ENCODE results near the gene SSR1. TPM values are rescaled to one million over a fixed set of nuclear protein-coding genes. Genes with fewer than 3 reads are reported as not detected.

SSR1 gene
- polyA plus RNA-seq, 1 donor from 2014 or later = 53.0 TPM

DNA sequence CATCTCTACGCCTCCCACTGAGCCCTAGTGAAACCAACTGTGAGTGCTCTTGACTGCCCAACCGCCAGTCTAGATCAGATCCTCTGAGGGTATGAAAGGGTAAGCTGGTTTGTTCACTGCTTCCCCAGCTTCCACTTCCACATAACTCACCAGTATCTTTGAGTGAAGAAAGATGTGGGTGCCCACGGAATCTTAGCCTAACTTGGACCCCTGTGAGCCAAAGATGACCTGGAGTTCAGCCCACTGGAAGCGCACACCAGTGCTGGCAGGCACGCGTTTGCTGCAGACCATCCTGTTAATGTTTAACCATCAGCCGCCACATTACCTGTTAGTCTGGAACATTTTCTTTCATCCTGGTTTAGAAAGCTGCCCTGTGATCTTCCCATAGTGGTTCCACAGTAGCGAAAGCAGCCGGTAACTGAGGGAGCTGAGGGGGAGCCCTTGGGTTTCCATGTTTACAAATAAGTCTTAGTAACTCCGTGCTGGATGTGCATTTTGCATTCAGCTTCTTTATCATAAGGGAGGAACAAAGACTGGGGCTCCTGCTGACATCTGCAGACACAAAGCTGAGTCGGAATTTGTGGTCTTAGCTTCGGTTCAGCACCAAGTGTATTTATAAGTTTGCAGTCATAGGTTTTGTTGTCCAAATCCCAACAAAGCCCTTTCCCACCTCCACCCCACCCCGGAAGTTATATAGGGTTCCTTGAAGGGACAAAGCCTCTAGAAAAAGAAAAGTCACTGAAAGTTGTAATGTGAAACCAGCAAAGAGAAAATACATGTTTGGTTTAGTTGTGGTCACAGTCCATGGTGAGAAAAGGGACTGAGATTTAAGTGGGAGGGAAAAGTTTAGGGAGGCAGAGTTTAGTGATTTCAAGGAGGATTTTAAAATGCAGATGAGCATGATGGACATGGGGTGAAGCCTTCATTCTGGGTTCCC lies 71.0 kb downstream of the SSR1 start:
- no peak overlapping the region for H3K27ac ChIP-seq (ENCODE audit: low read length)
- no peaks in the 10 kb centered on the region for H3K27me3 ChIP-seq (ENCODE audit: insufficient read depth, low read depth, low read length)
- no peaks in the 10 kb centered on the region for H3K79me2 ChIP-seq (replicated peaks; ENCODE audit: insufficient read depth, low read length)
- H3K9me3 ChIP-seq (ENCODE audit: low read length) = no peaks in the 10 kb centered on the region
- no peak overlapping the region for H2AFZ ChIP-seq (ENCODE audit: low read depth, low read length)
- H3K4me3 ChIP-seq (ENCODE audit: low read length) = no peak overlapping the region
- H3K36me3 ChIP-seq (ENCODE audit: insufficient read depth, low read length) = no peaks in the 10 kb centered on the region
- no peaks in the 10 kb centered on the region for H4K20me1 ChIP-seq (ENCODE audit: insufficient read depth)
- H3F3A ChIP-seq (ENCODE audit: insufficient read depth, low read length, poor library complexity, severe bottlenecking) = no peaks in the 10 kb centered on the region
- TF ChIP-seq SMC3 (conservative IDR thresholded peaks at IDR 0.05; ENCODE audit: poor library complexity) = no peak
- no peak for TF ChIP-seq RAD21 (conservative IDR thresholded peaks at IDR 0.05)
- no peak for TF ChIP-seq MXI1 (conservative IDR thresholded peaks at IDR 0.05; ENCODE audit: poor library complexity, severe bottlenecking)
- TF ChIP-seq, protein P1, sequence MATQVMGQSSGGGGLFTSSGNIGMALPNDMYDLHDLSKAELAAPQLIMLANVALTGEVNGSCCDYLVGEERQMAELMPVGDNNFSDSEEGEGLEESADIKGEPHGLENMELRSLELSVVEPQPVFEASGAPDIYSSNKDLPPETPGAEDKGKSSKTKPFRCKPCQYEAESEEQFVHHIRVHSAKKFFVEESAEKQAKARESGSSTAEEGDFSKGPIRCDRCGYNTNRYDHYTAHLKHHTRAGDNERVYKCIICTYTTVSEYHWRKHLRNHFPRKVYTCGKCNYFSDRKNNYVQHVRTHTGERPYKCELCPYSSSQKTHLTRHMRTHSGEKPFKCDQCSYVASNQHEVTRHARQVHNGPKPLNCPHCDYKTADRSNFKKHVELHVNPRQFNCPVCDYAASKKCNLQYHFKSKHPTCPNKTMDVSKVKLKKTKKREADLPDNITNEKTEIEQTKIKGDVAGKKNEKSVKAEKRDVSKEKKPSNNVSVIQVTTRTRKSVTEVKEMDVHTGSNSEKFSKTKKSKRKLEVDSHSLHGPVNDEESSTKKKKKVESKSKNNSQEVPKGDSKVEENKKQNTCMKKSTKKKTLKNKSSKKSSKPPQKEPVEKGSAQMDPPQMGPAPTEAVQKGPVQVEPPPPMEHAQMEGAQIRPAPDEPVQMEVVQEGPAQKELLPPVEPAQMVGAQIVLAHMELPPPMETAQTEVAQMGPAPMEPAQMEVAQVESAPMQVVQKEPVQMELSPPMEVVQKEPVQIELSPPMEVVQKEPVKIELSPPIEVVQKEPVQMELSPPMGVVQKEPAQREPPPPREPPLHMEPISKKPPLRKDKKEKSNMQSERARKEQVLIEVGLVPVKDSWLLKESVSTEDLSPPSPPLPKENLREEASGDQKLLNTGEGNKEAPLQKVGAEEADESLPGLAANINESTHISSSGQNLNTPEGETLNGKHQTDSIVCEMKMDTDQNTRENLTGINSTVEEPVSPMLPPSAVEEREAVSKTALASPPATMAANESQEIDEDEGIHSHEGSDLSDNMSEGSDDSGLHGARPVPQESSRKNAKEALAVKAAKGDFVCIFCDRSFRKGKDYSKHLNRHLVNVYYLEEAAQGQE (IDR thresholded peaks at IDR 0.05; ENCODE audit: borderline replicate concordance) = no peak
- no peak for TF ChIP-seq POLR2AphosphoS5 (IDR thresholded peaks at IDR 0.05)
- no peak for TF ChIP-seq EZH2 (IDR thresholded peaks at IDR 0.05; ENCODE audit: borderline replicate concordance, insufficient read depth, low read length, poor library complexity, severe bottlenecking)
- TF ChIP-seq TAF1 (IDR thresholded peaks at IDR 0.05; ENCODE audit: low read depth) = no peak
- TF ChIP-seq EP300 (conservative IDR thresholded peaks at IDR 0.05; ENCODE audit: poor library complexity, severe bottlenecking) = no peak
- no peak overlapping the region for H3K9ac ChIP-seq (ENCODE audit: low read length)
- H3K4me2 ChIP-seq (ENCODE audit: low read length) = no peak overlapping the region
- no peaks in the 10 kb centered on the region for H3K9me2 ChIP-seq (ENCODE audit: insufficient read depth, low read length)

DNA sequence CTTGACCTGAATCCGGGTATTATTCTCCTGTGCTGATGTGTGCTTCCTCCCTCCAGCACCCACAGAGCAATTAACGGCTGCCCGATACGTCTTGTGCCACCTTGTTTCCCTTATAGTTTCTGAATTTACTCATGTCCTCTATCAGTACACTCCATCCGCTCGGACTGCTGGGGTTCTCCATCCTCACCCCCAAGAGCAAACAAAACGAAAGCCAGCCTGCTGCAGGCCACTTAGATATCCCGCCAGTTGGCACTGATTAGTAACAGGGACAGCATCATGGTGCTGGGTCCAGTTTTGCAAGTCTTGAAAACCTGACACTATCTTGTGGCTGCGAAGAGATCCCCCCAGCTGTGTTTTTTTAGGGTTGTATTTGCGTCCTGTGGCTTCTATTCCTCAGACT lies 71.8 kb downstream of the SSR1 start:
- TF ChIP-seq RAD21 (conservative IDR thresholded peaks at IDR 0.05) (no peak), TAF1 (IDR thresholded peaks at IDR 0.05; ENCODE audit: low read depth) (no peak), EZH2 (IDR thresholded peaks at IDR 0.05; ENCODE audit: borderline replicate concordance, insufficient read depth, low read length, poor library complexity, severe bottlenecking) (no peak), EP300 (conservative IDR thresholded peaks at IDR 0.05; ENCODE audit: poor library complexity, severe bottlenecking) (no peak), SMC3 (conservative IDR thresholded peaks at IDR 0.05; ENCODE audit: poor library complexity) (no peak), MXI1 (conservative IDR thresholded peaks at IDR 0.05; ENCODE audit: poor library complexity, severe bottlenecking) (no peak), POLR2AphosphoS5 (IDR thresholded peaks at IDR 0.05) (no peak)
- TF ChIP-seq, protein P2, sequence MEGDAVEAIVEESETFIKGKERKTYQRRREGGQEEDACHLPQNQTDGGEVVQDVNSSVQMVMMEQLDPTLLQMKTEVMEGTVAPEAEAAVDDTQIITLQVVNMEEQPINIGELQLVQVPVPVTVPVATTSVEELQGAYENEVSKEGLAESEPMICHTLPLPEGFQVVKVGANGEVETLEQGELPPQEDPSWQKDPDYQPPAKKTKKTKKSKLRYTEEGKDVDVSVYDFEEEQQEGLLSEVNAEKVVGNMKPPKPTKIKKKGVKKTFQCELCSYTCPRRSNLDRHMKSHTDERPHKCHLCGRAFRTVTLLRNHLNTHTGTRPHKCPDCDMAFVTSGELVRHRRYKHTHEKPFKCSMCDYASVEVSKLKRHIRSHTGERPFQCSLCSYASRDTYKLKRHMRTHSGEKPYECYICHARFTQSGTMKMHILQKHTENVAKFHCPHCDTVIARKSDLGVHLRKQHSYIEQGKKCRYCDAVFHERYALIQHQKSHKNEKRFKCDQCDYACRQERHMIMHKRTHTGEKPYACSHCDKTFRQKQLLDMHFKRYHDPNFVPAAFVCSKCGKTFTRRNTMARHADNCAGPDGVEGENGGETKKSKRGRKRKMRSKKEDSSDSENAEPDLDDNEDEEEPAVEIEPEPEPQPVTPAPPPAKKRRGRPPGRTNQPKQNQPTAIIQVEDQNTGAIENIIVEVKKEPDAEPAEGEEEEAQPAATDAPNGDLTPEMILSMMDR (IDR thresholded peaks at IDR 0.05; ENCODE audit: poor library complexity, severe bottlenecking) = no peak
- TF ChIP-seq, protein P1 (IDR thresholded peaks at IDR 0.05; ENCODE audit: borderline replicate concordance) = no peak
- Histone ChIP-seq H3K9me2 (ENCODE audit: insufficient read depth, low read length) (no peaks in the 10 kb centered on the region), H3K36me3 (ENCODE audit: insufficient read depth, low read length) (no peaks in the 10 kb centered on the region), H2AFZ (ENCODE audit: low read depth, low read length) (no peak overlapping the region), H3K79me2 (replicated peaks; ENCODE audit: insufficient read depth, low read length) (no peaks in the 10 kb centered on the region), H3K9ac (ENCODE audit: low read length) (no peak overlapping the region), H3K4me3 (ENCODE audit: low read length) (no peak overlapping the region), H4K20me1 (ENCODE audit: insufficient read depth) (no peaks in the 10 kb centered on the region), H3K27ac (ENCODE audit: low read length) (no peak overlapping the region), H3F3A (ENCODE audit: insufficient read depth, low read length, poor library complexity, severe bottlenecking) (no peaks in the 10 kb centered on the region), H3K4me2 (ENCODE audit: low read length) (no peak overlapping the region), H3K9me3 (ENCODE audit: low read length) (no peaks in the 10 kb centered on the region), H3K27me3 (ENCODE audit: insufficient read depth, low read depth, low read length) (no peaks in the 10 kb centered on the region)

Measured in neural cell (in vitro differentiated cells).